Measurements from ENCODE around the gene NODAL.
A peak's percentile ranks its signal among the peaks of the same experiment; 100 is the strongest.

The NODAL gene

GRCh38 chr10:70403483-70404035 lies 37.9 kb downstream of the NODAL start:
- no peak for TF ChIP-seq Cebpa-rat (IDR thresholded peaks at IDR 0.05)
- Histone ChIP-seq H3K36me3 (peaks cover 0 to 13% (median 5%) of the 10 kb centered on the region in 11 experiments; a peak in 12 of 22 replicates), H3K27ac (peak overlapping the region in 9 of 11 experiments; percentile 92 to 99 (median 95); a peak in 16 of 22 replicates), H3K9me3 (replicated peaks in 1 of 11) (no peaks in the 10 kb centered on the region), H4K20me1 (peaks cover 24 to 37% (median 34%) of the 10 kb centered on the region in 11 experiments), H3K4me1 (peaks cover 22 to 32% (median 28%) of the 10 kb centered on the region in 10 experiments), H3K4me2 (peak overlapping the region; percentile 65 to 98 (median 94)), H3K27me3 (no peaks in the 10 kb centered on the region), H3K9ac (peak overlapping the region; percentile 92 to 99 (median 97); a peak in 20 of 22 replicates), H3K4me3 (peak overlapping the region; percentile 87 to 99 (median 94); a peak in 19 of 20 replicates)

GRCh38 chr10:70399177-70399576 lies 42.3 kb downstream of the NODAL start:
- peaks cover 5 to 12% (median 8%) of the 10 kb centered on the region in 10 experiments; a peak in 19 of 20 replicates for H3K4me1 ChIP-seq
- no peaks in the 10 kb centered on the region for H3K9me3 ChIP-seq (replicated peaks in 1 of 11)
- H3K4me3 ChIP-seq, result no peak overlapping the region
- H3K27ac ChIP-seq, result no peak overlapping the region
- no peak for TF ChIP-seq Cebpa-rat (IDR thresholded peaks at IDR 0.05)
- H4K20me1 ChIP-seq, result peaks cover 0 to 2% (median under 1%) of the 10 kb centered on the region in 11 experiments; a peak in 9 of 22 replicates
- no peak overlapping the region for H3K4me2 ChIP-seq
- H3K9ac ChIP-seq, result no peak overlapping the region
- no peaks in the 10 kb centered on the region for H3K27me3 ChIP-seq
- no peaks in the 10 kb centered on the region for H3K36me3 ChIP-seq

GRCh38 chr10:70396140-70396539 lies 45.3 kb downstream of the NODAL start:
- H3K4me1 ChIP-seq, result no peaks in the 10 kb centered on the region
- no peaks in the 10 kb centered on the region for H3K9me3 ChIP-seq (replicated peaks in 1 of 11)
- H3K36me3 ChIP-seq, result no peaks in the 10 kb centered on the region
- no peak overlapping the region for H3K4me2 ChIP-seq
- H3K27ac ChIP-seq, result no peak overlapping the region
- H3K4me3 ChIP-seq, result no peak overlapping the region
- no peaks in the 10 kb centered on the region for H4K20me1 ChIP-seq
- TF ChIP-seq Cebpa-rat (IDR thresholded peaks at IDR 0.05), result peak in 3 of 11 experiments; percentile 36 to 76 (median 38); a peak in 3 of 22 replicates
- H3K27me3 ChIP-seq, result no peaks in the 10 kb centered on the region
- H3K9ac ChIP-seq, result no peak overlapping the region

- H3K4me2 ChIP-seq, result no peak overlapping the region
- TF ChIP-seq Cebpa-rat (IDR thresholded peaks at IDR 0.05), result no peak
Measured at GRCh38 chr10:70391654-70392053, 49.8 kb downstream of the NODAL start.

More at GRCh38 chr10:70391654-70392053, 49.8 kb downstream of the NODAL start:
- Histone ChIP-seq H3K36me3 (no peaks in the 10 kb centered on the region), H3K9me3 (replicated peaks in 1 of 11) (no peaks in the 10 kb centered on the region), H3K27me3 (no peaks in the 10 kb centered on the region), H4K20me1 (no peaks in the 10 kb centered on the region), H3K9ac (no peak overlapping the region), H3K4me3 (no peak overlapping the region), H3K4me1 (peaks cover 0 to 6% (median 4%) of the 10 kb centered on the region in 10 experiments; a peak in 11 of 20 replicates), H3K27ac (no peak overlapping the region)

All from BLaER1 treated with 17β-estradiol and CSF1 and Interleukin-3, amounts not matched to agents 10 nM and 100 nM (cell line).